Muscle layer of duodenum (tissue), 2 donors: Measurements from ENCODE around the gene RPL12.

Source experiments
- H3K27ac ChIP-seq: one replicate; pipeline ENCODE4 v1.7.0; 2013; ENCODE audit warnings: mild to moderate bottlenecking, low read length
- H3K27me3 ChIP-seq: one replicate; pipeline ENCODE4 v1.7.0; 2013; ENCODE audit warnings: low read depth, mild to moderate bottlenecking, control low read depth, low read length
- H3K36me3 ChIP-seq, 2 donors: one replicate each; pipeline ENCODE4 v1.7.0; 2013; ENCODE audit warnings: low read length in 2 of 2, control low read depth in 1 of 2, mild to moderate bottlenecking in 1 of 2; ENCODE audit not compliant: insufficient read depth in 2 of 2, control insufficient read depth in 1 of 2
- H3K4me1 ChIP-seq, 2 donors: one replicate each; pipeline ENCODE4 v1.7.0; 2013; ENCODE audit warnings: low read length in 2 of 2, mild to moderate bottlenecking in 2 of 2, control low read depth in 1 of 2, moderate library complexity in 1 of 2; ENCODE audit not compliant: insufficient read depth in 2 of 2, control insufficient read depth in 1 of 2
- H3K4me3 ChIP-seq, 2 donors: one replicate each; pipeline ENCODE4 v1.7.0; 2013; ENCODE audit warnings: low read length in 2 of 2, low read depth in 1 of 2, mild to moderate bottlenecking in 1 of 2
- H3K9me3 ChIP-seq, 2 donors: one replicate each; pipeline ENCODE4 v1.7.0; 2013; ENCODE audit warnings: low read length in 2 of 2, control low read depth in 1 of 2, mild to moderate bottlenecking in 1 of 2; ENCODE audit not compliant: control insufficient read depth in 1 of 2
- donor health status: healthy.

Gene RPL12

DNA sequence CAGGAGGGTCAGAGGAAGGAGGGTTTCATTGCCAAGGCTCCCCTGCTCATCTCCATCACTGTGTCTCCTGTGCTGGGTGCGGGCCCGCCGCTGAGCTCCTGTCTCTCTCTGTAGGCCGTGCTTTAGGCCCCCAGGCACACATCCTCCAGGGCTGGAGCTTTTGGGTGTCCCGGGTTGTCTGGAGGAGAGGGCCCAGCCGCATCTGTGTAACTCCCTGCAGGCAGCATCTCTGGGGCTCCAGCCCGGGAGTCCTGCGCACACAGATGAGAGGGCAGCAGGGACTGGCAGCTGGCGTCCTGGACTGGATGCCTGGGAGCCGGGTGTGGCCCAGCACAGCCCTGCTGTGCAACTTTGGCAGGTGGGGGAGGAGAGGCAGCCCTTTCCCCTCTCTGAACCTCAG is 40.3 kb upstream of the RPL12 start:
- H3K9me3 ChIP-seq = no peaks in the 10 kb centered on the region
- no peak overlapping the region for H3K4me3 ChIP-seq
- H3K27ac ChIP-seq = no peak overlapping the region
- no peaks in the 10 kb centered on the region for H3K27me3 ChIP-seq
- H3K4me1 ChIP-seq = peaks cover 0 to 4% of the 10 kb centered on the region in 2 donors
- H3K36me3 ChIP-seq = peaks cover 28 to 80% of the 10 kb centered on the region in 2 donors

DNA sequence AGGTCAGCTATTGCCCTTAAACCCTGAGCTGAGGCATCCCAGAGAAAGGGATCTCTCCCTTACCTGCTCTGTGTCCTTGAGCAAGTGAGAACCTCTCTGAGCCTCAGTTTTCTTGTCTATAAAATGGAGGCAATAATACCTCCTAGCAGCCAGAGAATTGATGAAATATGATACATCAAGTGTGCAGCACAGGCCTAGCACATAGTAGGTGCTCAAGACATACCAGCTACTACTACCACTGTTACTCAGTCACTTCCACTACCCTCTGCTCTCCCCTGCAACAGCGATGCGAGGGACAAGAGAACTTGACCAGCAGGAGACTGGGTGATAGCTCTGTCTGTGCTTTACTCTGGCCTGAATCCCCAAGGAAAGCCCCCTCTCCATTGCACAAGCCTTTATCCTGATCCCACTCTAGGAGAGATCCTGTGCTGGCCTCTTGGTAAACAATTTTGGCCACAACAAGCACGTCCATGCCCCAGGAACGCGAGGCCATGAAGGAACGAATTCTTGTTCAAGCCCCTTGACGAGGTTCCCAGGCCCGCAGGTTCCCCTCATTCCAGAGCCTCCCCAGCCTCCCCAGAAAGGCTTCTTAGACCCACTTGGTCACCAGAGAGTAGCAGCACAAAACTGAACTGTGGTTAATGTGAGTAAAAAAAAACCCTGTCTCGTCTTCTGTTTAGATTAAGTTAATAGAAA is 39.5 kb upstream of the RPL12 start:
- Histone ChIP-seq H3K4me3 (no peak overlapping the region), H3K27ac (no peak overlapping the region), H3K9me3 (no peaks in the 10 kb centered on the region), H3K4me1 (peaks cover 0 to 4% of the 10 kb centered on the region in 2 donors), H3K36me3 (peaks cover 29 to 82% of the 10 kb centered on the region in 2 donors), H3K27me3 (no peaks in the 10 kb centered on the region)

DNA sequence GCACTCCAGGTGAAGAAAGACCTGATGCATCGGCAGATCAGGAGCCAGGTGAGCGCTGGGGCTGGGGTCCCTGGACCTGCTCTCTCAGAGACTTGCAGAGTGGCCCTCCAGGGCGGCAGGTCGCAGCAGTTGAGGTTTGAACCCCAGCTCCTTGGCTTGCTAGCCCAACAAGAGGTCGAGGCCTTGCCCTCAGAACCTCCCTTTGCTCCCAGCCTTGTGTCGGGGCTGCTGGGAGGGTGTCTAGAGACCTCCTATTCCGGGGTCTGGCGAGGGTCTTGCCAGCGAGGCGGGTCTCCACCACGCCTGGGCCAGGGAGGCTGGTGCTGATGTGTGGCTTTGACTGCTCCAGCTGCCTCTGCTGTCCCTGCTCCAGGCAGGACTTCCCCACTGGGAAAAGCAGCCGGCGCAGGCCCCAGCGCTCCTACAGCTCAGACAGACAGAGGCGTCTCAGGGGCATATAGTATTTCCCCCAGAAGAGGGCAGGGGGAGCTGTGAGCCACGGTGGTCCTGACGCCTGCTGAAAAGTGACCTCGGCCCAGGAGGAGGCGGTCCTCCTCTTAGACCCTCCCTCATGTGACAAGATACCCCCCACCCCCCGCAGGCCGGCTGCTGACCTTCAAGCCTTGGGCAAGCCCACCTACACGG is 38.4 kb upstream of the RPL12 start:
- Histone ChIP-seq H3K4me3 (no peak overlapping the region), H3K27me3 (no peaks in the 10 kb centered on the region), H3K9me3 (no peaks in the 10 kb centered on the region), H3K4me1 (no peaks in the 10 kb centered on the region), H3K27ac (no peak overlapping the region), H3K36me3 (peaks cover 29 to 86% of the 10 kb centered on the region in 2 donors)

DNA sequence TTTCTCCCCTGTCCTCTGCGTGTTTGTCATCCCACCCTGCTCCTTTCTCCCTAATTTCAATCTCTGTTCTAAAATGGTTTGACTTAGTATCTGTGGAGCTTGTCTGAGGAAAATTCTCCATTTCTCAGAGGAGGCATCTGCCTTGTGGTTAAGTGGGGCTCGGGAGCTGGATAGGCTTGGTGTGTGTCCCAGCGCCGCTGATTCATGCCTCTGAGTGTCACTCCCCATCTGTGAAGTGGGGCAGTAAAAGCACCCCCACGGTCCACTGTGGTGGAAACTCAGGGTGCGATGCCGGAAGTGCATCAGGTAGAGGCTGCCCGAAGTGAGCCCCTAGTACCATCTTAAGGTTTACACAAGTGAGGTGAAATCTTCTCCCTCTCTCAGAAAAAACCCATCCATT is 37.7 kb upstream of the RPL12 start:
- no peak overlapping the region for H3K4me3 ChIP-seq
- H3K4me1 ChIP-seq = no peaks in the 10 kb centered on the region
- no peaks in the 10 kb centered on the region for H3K9me3 ChIP-seq
- H3K27ac ChIP-seq = no peak overlapping the region
- H3K27me3 ChIP-seq = no peaks in the 10 kb centered on the region
- peaks cover 25 to 84% of the 10 kb centered on the region in 2 donors for H3K36me3 ChIP-seq

DNA sequence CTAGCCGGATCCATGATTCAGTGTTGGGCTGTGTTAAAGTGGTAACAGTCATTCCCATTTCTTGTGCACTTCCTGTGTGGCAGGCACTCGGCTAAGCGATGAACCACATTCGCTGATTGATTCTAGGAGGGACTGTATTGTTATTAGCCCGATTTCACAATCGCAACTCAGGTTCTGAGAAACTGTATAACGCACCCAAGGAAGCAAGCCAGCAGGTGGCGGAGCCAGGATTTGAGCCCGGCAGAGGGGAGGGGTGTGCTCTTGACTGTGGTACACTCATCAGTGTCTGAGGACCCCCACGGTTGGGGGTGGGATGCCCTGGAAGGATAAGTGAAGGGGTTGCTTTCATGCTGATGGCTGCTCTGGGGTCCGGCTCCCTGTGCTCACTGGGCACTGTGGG is 34.8 kb upstream of the RPL12 start:
- H3K27me3 ChIP-seq = no peaks in the 10 kb centered on the region
- no peak overlapping the region for H3K4me3 ChIP-seq
- H3K36me3 ChIP-seq = peaks cover 21 to 85% of the 10 kb centered on the region in 2 donors
- no peaks in the 10 kb centered on the region for H3K4me1 ChIP-seq
- H3K9me3 ChIP-seq = no peaks in the 10 kb centered on the region
- H3K27ac ChIP-seq = no peak overlapping the region

DNA sequence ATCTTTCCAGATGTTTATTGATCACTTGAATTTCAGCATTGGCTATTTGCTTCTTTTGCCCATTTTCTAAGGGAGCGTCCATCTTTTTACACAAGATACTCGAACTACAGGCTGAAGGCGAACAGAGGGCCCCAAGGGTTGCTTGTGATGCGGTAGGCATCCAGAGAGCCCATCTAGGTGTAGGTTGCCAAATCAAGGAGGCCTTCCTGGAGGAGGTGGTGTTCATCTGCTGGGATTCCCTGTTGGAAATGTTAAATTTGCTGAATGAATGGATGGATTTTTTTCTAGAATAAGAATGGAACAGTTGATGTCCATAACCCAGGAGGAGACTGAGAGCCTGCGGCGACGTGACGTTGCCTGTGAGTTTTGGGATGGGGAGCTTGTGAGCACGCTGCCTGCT is 31.5 kb upstream of the RPL12 start:
- H3K4me3 ChIP-seq = no peak overlapping the region
- H3K4me1 ChIP-seq = no peaks in the 10 kb centered on the region
- H3K27ac ChIP-seq = no peak overlapping the region
- no peaks in the 10 kb centered on the region for H3K27me3 ChIP-seq
- H3K36me3 ChIP-seq = peaks cover 38 to 86% of the 10 kb centered on the region in 2 donors
- no peaks in the 10 kb centered on the region for H3K9me3 ChIP-seq

DNA sequence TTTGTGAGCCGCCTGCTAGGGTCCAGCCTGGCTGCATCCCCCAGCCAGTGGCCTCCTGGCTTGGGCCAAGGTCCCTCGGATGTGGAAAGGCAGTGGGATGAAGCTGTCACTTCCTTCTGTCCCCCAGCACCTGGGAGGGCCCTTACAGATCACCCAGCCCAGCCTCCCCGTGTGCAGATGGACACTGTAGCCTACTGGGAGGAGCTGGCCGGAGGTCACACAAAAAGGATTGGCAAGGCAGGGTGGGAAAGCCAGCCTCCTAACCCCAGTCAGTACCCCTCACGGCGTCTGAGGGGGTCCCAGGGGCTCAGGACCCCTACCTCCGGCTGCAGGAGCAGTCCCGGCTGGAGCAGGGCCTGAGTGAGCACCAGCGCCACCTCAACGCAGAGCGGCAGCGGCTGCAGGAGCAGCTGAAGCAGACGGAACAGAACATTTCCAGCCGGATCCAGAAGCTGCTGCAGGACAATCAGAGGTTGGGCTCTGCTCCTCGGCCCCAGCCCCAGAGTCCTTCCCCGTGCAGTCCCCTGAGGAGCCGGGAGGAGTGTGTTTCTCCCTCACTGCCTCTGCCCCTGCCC is 28.4 kb upstream of the RPL12 start:
- no peak overlapping the region for H3K4me3 ChIP-seq
- peaks cover 29 to 66% of the 10 kb centered on the region in 2 donors for H3K36me3 ChIP-seq
- H3K27me3 ChIP-seq = no peaks in the 10 kb centered on the region
- no peaks in the 10 kb centered on the region for H3K4me1 ChIP-seq
- no peaks in the 10 kb centered on the region for H3K9me3 ChIP-seq
- H3K27ac ChIP-seq = no peak overlapping the region

DNA sequence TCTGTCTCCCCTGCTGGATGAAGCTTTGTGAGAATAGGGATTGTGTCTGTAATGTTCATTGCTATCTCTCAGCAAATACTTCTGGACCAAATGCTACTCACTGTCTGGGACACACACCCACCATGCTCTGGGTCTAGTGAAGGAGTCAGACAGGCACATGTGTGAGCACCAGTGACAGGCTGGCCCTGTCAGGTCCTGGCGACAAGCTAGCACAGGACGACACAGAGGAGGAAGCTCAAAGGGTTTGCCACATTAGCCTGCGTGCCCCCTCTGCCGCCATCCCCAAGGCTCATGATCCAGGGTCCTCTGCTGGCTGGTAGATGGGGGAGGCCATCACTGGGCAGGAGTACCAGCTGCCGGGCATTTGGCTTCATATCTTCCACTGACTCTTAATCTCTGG is 23.4 kb upstream of the RPL12 start:
- Histone ChIP-seq H3K4me1 (no peaks in the 10 kb centered on the region), H3K4me3 (no peak overlapping the region), H3K36me3 (peaks cover 22 to 47% of the 10 kb centered on the region in 2 donors), H3K27me3 (no peaks in the 10 kb centered on the region), H3K9me3 (no peaks in the 10 kb centered on the region), H3K27ac (no peak overlapping the region)

DNA sequence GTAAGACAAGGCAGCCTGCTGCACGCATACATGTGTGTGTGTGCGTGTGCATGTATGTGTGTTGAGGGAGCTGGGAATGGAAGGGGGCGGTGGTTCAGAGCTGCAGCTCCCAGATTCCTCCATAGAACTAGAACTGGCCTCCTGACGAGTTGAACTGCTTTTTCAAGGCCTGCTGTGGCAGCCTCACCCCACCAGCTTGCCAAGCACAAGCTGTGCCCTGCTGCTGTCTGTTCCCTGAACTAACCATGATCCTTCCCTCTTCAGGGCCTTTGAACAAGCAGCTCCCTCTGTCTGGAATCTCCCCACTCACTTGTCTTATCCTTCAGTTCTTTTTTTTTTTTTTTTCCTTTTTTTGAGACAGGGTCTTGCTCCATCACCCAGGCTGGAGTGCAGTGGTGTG is 22.7 kb upstream of the RPL12 start:
- H3K27ac ChIP-seq = no peak overlapping the region
- H3K9me3 ChIP-seq = no peaks in the 10 kb centered on the region
- no peak overlapping the region for H3K4me3 ChIP-seq
- H3K36me3 ChIP-seq = peaks cover 19 to 40% of the 10 kb centered on the region in 2 donors
- no peaks in the 10 kb centered on the region for H3K4me1 ChIP-seq
- no peaks in the 10 kb centered on the region for H3K27me3 ChIP-seq

DNA sequence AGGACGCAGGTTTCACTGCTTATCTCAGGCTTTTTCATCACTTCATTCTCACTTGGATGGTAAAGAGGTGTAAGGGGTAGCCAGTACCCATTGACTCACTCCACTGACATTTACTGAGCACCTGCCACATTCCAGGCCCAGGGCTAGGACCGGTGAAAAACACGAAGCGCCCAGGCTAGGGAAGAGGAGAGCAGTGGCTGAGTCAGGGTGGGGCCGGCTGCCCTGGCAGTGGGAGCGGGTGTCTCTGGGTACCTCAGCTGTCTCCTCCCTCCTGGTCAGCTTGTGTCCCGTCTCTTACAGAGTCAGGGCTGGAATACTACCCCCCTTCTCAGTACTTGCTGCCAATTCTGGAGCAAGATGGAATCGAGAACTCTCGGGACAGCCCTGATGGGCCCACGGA is 22.3 kb upstream of the RPL12 start:
- no peak overlapping the region for H3K4me3 ChIP-seq

DNA sequence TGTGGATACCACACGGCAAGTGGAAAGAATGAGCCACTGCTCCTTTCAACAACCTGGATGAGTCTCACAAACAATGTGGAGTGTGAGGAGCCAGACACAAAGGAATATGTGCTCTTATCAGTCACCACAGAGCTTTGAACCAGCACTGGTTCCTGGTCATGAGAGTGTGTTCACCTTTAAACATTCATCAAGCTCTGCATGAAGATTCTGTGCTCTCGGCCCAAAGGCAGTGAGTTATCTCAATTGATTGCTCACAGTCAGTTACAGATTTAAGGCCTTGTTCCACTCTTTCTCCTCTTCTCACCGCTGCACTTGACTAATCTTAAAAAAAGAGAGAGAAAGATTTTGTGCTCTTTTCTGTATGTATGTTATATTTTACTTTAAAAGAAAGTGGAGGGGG is 19.5 kb upstream of the RPL12 start:
- peaks cover 19 to 46% of the 10 kb centered on the region in 2 donors for H3K36me3 ChIP-seq

More for the DNA sequence above, 22.3 kb upstream of the RPL12 start:
- Histone ChIP-seq H3K4me1 (no peaks in the 10 kb centered on the region), H3K36me3 (peaks cover 16 to 39% of the 10 kb centered on the region in 2 donors), H3K27ac (no peak overlapping the region), H3K27me3 (no peaks in the 10 kb centered on the region), H3K9me3 (no peaks in the 10 kb centered on the region)

More for the DNA sequence above, 19.5 kb upstream of the RPL12 start:
- no peak overlapping the region for H3K4me3 ChIP-seq
- H3K9me3 ChIP-seq = no peaks in the 10 kb centered on the region
- no peak overlapping the region for H3K27ac ChIP-seq
- H3K4me1 ChIP-seq = no peaks in the 10 kb centered on the region
- H3K27me3 ChIP-seq = no peaks in the 10 kb centered on the region
